Liver (tissue), 9 donors: ENCODE data around the gene HTR3B. TPM values are rescaled to one million over a fixed set of nuclear protein-coding genes. Genes with fewer than 3 reads are reported as not detected.

Experiments used
- DNase-seq: peaks from one replicate; pipeline ENCODE4 v3.0.0-alpha.2; 2017; ENCODE audit warnings: low spot score
- H3K27ac ChIP-seq, 2 donors: one replicate each; pipeline ENCODE4 v1.7.0; 2013; ENCODE audit warnings: inconsistent platforms in 2 of 2, low read length in 2 of 2, control low read depth in 1 of 2, low read depth in 1 of 2, mild to moderate bottlenecking in 1 of 2
- H3K27me3 ChIP-seq, 4 donors: one replicate each; pipeline versions ENCODE4 v1.6.1 to v1.7.0; 2013; ENCODE audit warnings: low read length in 3 of 4, inconsistent platforms in 1 of 4, mild to moderate bottlenecking in 1 of 4, moderate library complexity in 1 of 4; ENCODE audit not compliant: control insufficient read depth in 4 of 4, insufficient read depth in 4 of 4
- H3K36me3 ChIP-seq, 4 donors: one replicate each; pipeline versions ENCODE4 v1.6.1 to v1.7.0; 2013; ENCODE audit warnings: low read length in 3 of 4, mild to moderate bottlenecking in 3 of 4, low read depth in 1 of 4, moderate library complexity in 1 of 4; ENCODE audit not compliant: control insufficient read depth in 4 of 4, insufficient read depth in 3 of 4
- H3K4me1 ChIP-seq, 4 donors: one replicate each; pipeline versions ENCODE4 v1.6.1 to v1.7.0; 2013; ENCODE audit warnings: low read length in 3 of 4, mild to moderate bottlenecking in 3 of 4, moderate library complexity in 1 of 4; ENCODE audit not compliant: control insufficient read depth in 4 of 4, insufficient read depth in 4 of 4
- H3K4me3 ChIP-seq, 3 donors: one replicate each; pipeline versions ENCODE4 v1.6.1 to v1.7.0; 2013; ENCODE audit warnings: low read length in 3 of 3, control low read depth in 1 of 3, low read depth in 1 of 3, mild to moderate bottlenecking in 1 of 3
- H3K9ac ChIP-seq, 2 donors: one replicate each; pipeline ENCODE4 v1.7.0; 2013; ENCODE audit warnings: low read length in 2 of 2, mild to moderate bottlenecking in 2 of 2, moderate library complexity in 2 of 2, control low read depth in 1 of 2, low read depth in 1 of 2
- H3K9me3 ChIP-seq, 4 donors: one replicate each; pipeline versions ENCODE4 v1.6.1 to v1.7.0; 2013; ENCODE audit warnings: low read length in 3 of 4; ENCODE audit not compliant: control insufficient read depth in 4 of 4
- ATF3 ChIP-seq: IDR thresholded peaks from 2 replicates; pipeline ENCODE4 v1.6.1; 2016; ENCODE audit warnings: antibody characterized with exemption
- EGR1 ChIP-seq, 2 donors: IDR thresholded peaks; 2 replicates each; pipeline ENCODE4 v1.6.1; 2016 to 2018; ENCODE audit warnings: antibody characterized with exemption in 2 of 2, low read depth in 2 of 2
- FOXA1 ChIP-seq: IDR thresholded peaks from 2 replicates; pipeline ENCODE4 v1.6.1; 2016; ENCODE audit warnings: antibody characterized with exemption
- FOXA2 ChIP-seq: IDR thresholded peaks from 2 replicates; pipeline ENCODE4 v1.6.1; 2016; ENCODE audit warnings: antibody characterized with exemption
- HNF4A ChIP-seq, 2 donors: conservative IDR thresholded peaks; 2 replicates each; pipeline ENCODE4 v1.6.1; 2016; ENCODE audit warnings: antibody characterized with exemption in 2 of 2, mild to moderate bottlenecking in 2 of 2
- JUND ChIP-seq, 2 donors: IDR thresholded peaks; 2 replicates each; pipeline ENCODE4 v1.6.1; 2016; ENCODE audit warnings: antibody characterized with exemption in 2 of 2
- NR2F2 ChIP-seq: IDR thresholded peaks from 2 replicates; pipeline ENCODE4 v1.6.1; 2016; ENCODE audit warnings: antibody characterized with exemption
- RAD21 ChIP-seq, 2 donors: IDR thresholded peaks; 2 replicates each; pipeline ENCODE4 v1.6.1; 2016; ENCODE audit warnings: antibody characterized with exemption in 2 of 2, mild to moderate bottlenecking in 2 of 2
- RXRA ChIP-seq, 2 donors: IDR thresholded peaks; 2 replicates each; pipeline ENCODE4 v1.6.1; 2017 to 2018; ENCODE audit warnings: antibody characterized with exemption in 2 of 2, mild to moderate bottlenecking in 1 of 2
- SP1 ChIP-seq: IDR thresholded peaks from 2 replicates; pipeline ENCODE4 v1.6.1; 2018; ENCODE audit warnings: antibody characterized with exemption, mild to moderate bottlenecking
- TAF1 ChIP-seq: conservative IDR thresholded peaks from 2 replicates; pipeline ENCODE4 v1.6.1; 2016; ENCODE audit warnings: antibody characterized with exemption, mild to moderate bottlenecking
- YY1 ChIP-seq: IDR thresholded peaks from 2 replicates; pipeline ENCODE4 v1.6.1; 2016; ENCODE audit warnings: antibody characterized with exemption, mild to moderate bottlenecking
- ZBTB33 ChIP-seq: IDR thresholded peaks from 2 replicates; pipeline ENCODE4 v1.6.1; 2016; ENCODE audit warnings: antibody characterized with exemption
- WGBS: extraction: QIAGEN DNeasy Blood & Tissue Kit; methylation state at CpG from one replicate; pipeline ENCODE4 v1.1.7; 2013; 5-methylcytosine and 5-hydroxymethylcytosine counted together
- polyA plus RNA-seq, 2 donors: library from polyadenylated mRNA; stranded (reverse) in 1 of 2; unstranded in 1 of 2; fragments of 200-250 nt in 1 of 2; fragments of >200 nt in 1 of 2; fragmentation: Nextera tagmentation in 1 of 2; extraction: Ambion mirVana in 1 of 2; gene quantifications; one replicate each; pipeline versions ENCODE4 v1.2.1 to v1.2.3, GENCODE V29; 2013 to 2015
- total RNA-seq, 2 donors: library from RNA; depleted of rRNA; stranded (reverse); fragments of >200 nt; gene quantifications; one replicate each; pipeline ENCODE4 v1.2.3, GENCODE V29; 2014
- TF ChIP-seq, protein P1 (sequence below): IDR thresholded peaks from 2 replicates; pipeline ENCODE4 v1.6.1; 2016; ENCODE audit warnings: antibody characterized with exemption, mild to moderate bottlenecking
- TF ChIP-seq, protein P2 (sequence below): IDR thresholded peaks from 2 replicates; pipeline ENCODE4 v1.6.1; 2016; ENCODE audit warnings: antibody characterized with exemption
- TF ChIP-seq, protein P3 (sequence below): fragments of 150-350 bp; IDR thresholded peaks from 2 replicates; pipeline ENCODE4 v1.5.1; 2017; ENCODE audit warnings: improper control_type of control experiment, low read depth, low read length; ENCODE audit not compliant: missing input control
- donor health status: healthy.
- donor health status: healthy.
- donor health status: healthy.
- donor health status: healthy.
- donor health status: healthy.

Gene HTR3B
- total and polyA plus RNA-seq, 4 donors: not detected

DNA sequence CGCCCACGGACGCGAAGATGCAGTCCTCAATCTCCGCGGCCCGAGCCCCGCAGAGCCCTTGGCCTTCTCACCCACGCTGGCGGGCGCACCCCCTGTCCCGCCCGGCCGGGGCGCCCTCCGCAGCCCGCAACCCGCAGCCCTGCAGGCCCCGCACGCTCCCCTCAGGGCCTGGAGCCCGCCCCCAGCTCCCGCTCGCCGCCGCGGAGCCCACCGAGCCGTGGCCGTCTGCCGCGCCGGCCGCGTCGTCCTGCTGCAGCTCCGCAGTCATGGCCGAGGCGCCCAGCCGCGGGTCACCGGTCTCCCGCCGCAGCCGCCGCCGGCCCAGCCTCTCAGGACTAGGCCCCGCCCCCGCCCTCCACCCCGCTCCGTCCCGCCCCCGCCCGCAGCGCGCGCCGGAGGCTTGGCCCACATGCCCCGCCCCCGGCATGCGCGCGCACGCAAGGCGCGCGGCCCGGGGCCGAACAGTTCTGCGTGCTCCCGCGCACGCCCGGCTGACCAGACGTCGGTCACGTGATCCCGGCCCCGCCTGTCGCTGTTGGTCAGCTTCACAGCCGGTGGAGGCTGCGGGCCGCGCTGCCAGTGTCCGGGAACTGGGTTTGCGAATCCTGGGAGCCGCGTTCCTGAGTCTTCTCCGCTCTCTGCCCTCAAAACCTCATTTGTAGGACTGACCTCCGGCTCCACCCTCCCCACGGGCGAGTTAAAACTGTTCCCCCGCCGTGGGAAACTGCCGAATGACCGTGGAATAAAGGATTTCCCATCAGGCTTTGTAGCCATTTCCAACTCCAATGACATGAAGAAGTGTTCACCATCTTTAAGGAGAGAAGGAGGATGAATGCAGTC is 29.1 kb upstream of the HTR3B start, which contains the start of gene USP28:
Gene USP28, minus strand, starts transcription at position 339 of the 840 bp plus-strand sequence. Its CDS starts 71 bp downstream, at position 268.
- Histone ChIP-seq H3K36me3 (no peaks in the 10 kb centered on the region), H3K27me3 (no peaks in the 10 kb centered on the region), H3K9me3 (no peaks in the 10 kb centered on the region), H3K9ac (peak within 1 kb of the TSS; percentile 92 to 95), H3K27ac (peak within 1 kb of the TSS; percentile 92 to 94), H3K4me3 (peak within 1 kb of the TSS; percentile 81 to 89 (median 86)), H3K4me1 (peaks cover 2 to 10% (median 7%) of the 10 kb centered on the region in 4 donors)
- TF ChIP-seq EGR1 (IDR thresholded peaks at IDR 0.05; ENCODE audit: low read depth in 2 of 2): no peak
- TF ChIP-seq ATF3: no peak
- peak; percentile 93 for TF ChIP-seq YY1
- TF ChIP-seq SP1: peak; percentile 30
- TF ChIP-seq JUND (IDR thresholded peaks at IDR 0.05): no peak
- TF ChIP-seq RXRA (IDR thresholded peaks at IDR 0.05): peak; percentile 11 to 14
- peak in 1 of 2 donors; percentile 8 for TF ChIP-seq HNF4A (conservative IDR thresholded peaks at IDR 0.05)
- TF ChIP-seq TAF1: peak; percentile 78
- TF ChIP-seq ZBTB33: no peak
- TF ChIP-seq, protein P1, sequence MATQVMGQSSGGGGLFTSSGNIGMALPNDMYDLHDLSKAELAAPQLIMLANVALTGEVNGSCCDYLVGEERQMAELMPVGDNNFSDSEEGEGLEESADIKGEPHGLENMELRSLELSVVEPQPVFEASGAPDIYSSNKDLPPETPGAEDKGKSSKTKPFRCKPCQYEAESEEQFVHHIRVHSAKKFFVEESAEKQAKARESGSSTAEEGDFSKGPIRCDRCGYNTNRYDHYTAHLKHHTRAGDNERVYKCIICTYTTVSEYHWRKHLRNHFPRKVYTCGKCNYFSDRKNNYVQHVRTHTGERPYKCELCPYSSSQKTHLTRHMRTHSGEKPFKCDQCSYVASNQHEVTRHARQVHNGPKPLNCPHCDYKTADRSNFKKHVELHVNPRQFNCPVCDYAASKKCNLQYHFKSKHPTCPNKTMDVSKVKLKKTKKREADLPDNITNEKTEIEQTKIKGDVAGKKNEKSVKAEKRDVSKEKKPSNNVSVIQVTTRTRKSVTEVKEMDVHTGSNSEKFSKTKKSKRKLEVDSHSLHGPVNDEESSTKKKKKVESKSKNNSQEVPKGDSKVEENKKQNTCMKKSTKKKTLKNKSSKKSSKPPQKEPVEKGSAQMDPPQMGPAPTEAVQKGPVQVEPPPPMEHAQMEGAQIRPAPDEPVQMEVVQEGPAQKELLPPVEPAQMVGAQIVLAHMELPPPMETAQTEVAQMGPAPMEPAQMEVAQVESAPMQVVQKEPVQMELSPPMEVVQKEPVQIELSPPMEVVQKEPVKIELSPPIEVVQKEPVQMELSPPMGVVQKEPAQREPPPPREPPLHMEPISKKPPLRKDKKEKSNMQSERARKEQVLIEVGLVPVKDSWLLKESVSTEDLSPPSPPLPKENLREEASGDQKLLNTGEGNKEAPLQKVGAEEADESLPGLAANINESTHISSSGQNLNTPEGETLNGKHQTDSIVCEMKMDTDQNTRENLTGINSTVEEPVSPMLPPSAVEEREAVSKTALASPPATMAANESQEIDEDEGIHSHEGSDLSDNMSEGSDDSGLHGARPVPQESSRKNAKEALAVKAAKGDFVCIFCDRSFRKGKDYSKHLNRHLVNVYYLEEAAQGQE: peak; percentile 68
- no peak for TF ChIP-seq FOXA2
- no peak for TF ChIP-seq FOXA1
- TF ChIP-seq, protein P2, sequence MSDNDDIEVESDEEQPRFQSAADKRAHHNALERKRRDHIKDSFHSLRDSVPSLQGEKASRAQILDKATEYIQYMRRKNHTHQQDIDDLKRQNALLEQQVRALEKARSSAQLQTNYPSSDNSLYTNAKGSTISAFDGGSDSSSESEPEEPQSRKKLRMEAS: peak; percentile 30
- TF ChIP-seq RAD21 (IDR thresholded peaks at IDR 0.05): no peak
- WGBS: under 1% methylated on average over 95 of the region's 95 CpGs
- DNase-seq: peak; percentile 96

DNA sequence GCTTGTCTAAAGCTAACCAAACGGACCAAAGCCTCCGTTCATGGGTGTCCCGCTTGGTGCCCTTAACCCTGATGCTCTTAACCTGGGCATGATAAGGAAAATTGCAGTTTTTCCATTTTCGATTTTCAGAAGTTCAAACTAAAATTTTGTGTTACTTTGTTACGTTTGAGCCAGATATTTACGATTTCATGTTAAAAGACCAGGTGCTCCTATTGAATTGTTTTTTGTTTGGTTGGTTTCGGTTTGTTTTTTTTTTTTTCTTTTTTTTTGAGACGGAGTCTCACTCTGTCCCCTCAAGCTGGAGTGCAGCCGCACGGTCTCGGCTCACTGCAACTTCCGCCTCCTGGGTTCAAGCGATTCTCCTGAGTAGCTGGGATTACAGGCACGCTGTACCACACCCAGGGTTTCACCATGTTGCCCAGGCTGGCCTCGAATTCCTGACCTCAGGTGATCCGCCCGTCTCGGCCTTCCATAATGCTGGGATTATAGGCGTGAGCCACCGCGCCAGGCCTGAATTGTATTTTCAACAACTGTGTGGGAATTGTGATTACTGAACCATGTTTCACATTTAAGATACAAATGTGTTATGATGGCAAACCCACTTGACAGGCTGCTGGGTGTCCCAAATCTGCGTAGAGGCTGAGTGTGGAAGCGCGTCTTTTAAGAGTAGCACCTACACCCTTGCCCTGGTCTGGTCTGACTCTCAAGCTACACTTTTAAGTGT is 28.4 kb upstream of the HTR3B start:
- DNase-seq: no peak
- no peaks in the 10 kb centered on the region for H3K9me3 ChIP-seq
- WGBS: 82% methylated on average over 24 of the region's 24 CpGs
- no peaks in the 10 kb centered on the region for H3K36me3 ChIP-seq
- no peak for TF ChIP-seq YY1
- no peak for TF ChIP-seq NR2F2
- TF ChIP-seq, protein P2: no peak
- TF ChIP-seq, protein P3, sequence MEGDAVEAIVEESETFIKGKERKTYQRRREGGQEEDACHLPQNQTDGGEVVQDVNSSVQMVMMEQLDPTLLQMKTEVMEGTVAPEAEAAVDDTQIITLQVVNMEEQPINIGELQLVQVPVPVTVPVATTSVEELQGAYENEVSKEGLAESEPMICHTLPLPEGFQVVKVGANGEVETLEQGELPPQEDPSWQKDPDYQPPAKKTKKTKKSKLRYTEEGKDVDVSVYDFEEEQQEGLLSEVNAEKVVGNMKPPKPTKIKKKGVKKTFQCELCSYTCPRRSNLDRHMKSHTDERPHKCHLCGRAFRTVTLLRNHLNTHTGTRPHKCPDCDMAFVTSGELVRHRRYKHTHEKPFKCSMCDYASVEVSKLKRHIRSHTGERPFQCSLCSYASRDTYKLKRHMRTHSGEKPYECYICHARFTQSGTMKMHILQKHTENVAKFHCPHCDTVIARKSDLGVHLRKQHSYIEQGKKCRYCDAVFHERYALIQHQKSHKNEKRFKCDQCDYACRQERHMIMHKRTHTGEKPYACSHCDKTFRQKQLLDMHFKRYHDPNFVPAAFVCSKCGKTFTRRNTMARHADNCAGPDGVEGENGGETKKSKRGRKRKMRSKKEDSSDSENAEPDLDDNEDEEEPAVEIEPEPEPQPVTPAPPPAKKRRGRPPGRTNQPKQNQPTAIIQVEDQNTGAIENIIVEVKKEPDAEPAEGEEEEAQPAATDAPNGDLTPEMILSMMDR: no peak
- TF ChIP-seq SP1: no peak
- TF ChIP-seq RXRA (IDR thresholded peaks at IDR 0.05): no peak
- TF ChIP-seq HNF4A (conservative IDR thresholded peaks at IDR 0.05): no peak
- peak overlapping the region; percentile 75 to 86 (median 81) for H3K4me3 ChIP-seq
- H3K27me3 ChIP-seq: no peaks in the 10 kb centered on the region
- peak overlapping the region; percentile 92 to 94 for H3K27ac ChIP-seq
- H3K4me1 ChIP-seq: peaks cover 2 to 10% (median 7%) of the 10 kb centered on the region in 4 donors
- H3K9ac ChIP-seq: peak overlapping the region; percentile 92 to 95
